GM10847 (cell line): ENCODE results near the gene TXNRD1.

Experiments used
- POLR2A ChIP-seq: IDR thresholded peaks from 2 replicates; pipeline ENCODE4 v1.6.1; 2011; ENCODE audit not compliant: insufficient read length; ENCODE audit errors: extremely low read depth

TXNRD1 gene

DNA sequence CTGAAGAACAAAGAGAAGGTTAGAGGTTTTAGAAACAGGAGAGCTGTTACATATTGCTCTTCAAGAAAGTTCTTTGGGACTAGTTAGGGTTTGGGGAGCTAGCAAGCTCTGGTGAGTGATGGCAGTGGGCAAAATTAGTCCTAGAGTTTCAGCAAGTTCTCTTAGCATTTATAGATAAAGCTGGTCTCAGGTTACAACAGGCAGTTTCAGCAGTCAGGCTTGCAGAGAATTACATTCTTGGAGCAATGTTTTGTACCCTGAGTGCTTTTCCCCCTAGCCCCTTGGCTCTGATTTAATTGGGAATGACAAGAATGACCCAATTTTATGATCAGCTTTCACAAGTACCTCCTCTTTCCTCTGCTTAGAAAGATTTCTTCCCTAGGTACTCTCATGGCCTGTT is 66.5 kb downstream of the TXNRD1 start:
- TF ChIP-seq POLR2A, result no peak

DNA sequence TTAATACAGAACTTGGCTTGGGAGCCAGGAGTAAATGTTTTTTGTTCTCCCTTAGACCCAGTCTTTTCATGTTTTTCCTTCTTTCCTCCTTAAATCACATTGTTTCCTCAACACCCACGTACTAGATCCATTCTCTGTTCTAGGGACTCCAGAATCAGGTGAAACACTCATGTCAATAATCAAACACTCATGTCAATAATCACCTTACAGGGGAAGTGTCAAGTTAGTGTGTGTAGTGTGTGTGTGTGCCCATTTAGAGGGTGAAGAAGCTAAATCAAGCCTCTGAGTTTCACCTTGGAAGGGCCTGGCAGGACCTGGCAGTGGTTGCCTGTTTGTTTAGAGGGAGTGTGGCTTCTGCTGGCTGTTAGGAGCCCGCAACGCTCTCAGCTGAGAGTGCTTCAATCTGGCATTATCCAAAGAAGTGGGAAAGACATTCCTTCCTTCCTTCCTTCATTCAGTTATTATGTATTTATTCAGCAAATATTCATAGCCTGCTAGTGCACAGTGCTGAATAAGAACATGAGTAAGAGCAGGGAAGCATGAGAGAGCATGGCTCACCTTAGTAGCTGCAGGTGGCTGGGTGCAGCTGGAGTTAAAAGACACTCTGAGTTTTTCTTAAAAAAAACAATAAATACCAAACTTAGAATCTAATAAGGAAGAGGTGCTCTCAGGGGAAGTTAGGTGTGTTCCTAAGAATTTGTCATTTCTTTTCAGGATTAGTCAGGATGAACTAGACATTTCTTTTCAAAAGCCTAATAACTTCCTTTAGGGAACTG is 70.3 kb downstream of the TXNRD1 start:
- TF ChIP-seq POLR2A, result no peak

DNA sequence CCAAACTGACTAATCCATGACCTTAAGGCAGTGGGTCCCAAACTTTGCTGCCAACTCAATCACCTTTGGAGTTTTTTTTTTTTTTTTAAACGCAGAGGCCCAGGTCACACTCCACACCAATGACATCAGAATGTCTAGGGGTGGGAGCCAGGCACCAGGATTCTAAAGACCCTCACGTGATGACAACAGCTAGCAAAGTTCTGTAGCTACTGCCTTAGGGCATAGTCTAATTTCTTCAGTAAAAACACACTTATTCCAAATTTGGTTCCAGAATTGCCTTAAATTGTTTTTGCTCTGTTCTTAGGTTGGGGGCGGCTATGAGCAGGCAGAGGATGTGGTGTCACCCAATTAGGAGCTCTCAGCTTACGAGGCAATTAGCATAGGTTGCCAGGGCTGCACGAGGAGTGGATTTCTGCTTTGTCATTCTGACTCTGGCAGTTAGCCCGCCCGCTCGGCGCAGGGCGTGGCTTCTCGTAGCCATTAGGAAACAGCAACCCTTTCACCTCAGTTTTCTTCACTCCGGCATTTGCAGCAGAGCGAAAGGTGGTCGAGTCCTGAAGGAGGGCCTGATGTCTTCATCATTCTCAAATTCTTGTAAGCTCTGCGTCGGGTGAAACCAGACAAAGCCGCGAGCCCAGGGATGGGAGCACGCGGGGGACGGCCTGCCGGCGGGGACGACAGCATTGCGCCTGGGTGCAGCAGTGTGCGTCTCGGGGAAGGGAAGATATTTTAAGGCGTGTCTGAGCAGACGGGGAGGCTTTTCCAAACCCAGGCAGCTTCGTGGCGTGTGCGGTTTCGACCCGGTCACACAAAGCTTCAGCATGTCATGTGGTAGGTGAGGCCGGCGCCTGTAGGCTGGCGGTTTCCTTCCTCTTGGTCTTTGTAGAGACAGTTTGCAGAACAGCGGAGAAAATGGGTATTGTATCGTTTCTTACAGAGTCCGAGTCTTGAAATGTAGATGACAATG is 71.2 kb downstream of the TXNRD1 start:
- peak; percentile 82 for TF ChIP-seq POLR2A

DNA sequence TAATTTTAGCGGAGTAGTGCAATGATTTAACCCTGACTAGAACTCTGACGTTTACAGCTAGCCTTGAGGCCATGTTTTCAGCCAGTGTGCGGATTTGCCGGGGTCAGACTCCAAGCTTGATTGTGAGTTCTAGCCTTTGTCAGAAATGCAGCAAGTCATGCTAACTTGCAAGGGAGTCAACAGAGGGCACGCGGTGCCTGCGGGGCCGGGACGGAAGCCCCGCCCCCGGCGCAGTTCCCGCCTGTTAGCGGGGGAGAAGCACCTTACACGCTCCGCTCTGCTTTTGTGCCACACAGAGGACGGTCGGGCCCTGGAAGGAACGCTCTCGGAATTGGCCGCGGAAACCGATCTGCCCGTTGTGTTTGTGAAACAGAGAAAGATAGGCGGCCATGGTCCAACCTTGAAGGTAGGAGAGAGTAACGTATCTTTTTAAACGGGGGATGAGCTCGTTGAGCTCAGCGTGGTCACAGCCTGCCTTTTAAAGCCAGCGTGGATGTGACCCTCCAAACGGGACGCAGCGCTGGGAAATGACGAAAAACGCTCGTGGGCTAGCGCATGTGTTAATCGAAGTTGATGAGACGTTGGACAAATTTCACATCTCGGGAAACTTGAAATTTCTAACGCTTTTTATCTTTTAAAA is 73.2 kb downstream of the TXNRD1 start:
- TF ChIP-seq POLR2A, result peak; percentile 43

DNA sequence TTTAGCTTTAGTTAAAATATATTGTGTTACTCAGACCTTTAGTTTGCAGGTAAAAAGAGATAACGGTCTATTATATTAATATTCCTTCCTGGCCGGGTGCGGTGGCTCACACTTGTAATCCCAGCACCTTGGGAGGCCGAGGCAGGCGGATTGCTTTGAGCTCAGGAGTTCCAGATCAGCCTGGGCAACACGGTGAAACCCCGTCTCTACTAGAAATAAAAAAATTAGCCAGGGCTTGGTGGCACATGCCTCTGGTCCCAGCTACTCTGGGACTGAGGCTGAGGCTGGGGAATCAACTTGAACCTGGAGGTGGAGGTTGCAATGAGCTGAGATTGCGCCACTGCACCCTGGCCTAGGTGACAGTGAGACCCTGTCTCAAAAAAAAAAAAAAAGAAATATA is 74.7 kb downstream of the TXNRD1 start:
- no peak for TF ChIP-seq POLR2A

DNA sequence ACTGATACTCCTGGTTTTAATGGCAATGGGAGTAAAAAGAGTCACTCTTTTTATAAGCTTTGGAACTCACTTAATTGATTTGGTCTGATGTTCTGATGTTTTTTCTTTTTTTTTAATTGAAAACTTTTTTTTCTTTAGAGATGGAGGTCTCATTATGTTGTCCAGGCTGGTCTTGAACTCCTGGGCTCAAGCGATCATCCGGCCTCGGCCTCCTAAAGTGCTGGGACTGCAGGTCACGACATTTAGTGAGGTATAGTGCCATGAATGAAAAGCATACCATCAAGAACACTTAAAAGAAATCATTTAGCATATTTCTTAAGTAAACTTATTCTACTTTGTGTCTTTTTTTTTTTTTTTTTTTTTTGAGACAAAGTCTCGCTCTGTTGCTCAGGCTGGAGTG is 75.3 kb downstream of the TXNRD1 start:
- no peak for TF ChIP-seq POLR2A

DNA sequence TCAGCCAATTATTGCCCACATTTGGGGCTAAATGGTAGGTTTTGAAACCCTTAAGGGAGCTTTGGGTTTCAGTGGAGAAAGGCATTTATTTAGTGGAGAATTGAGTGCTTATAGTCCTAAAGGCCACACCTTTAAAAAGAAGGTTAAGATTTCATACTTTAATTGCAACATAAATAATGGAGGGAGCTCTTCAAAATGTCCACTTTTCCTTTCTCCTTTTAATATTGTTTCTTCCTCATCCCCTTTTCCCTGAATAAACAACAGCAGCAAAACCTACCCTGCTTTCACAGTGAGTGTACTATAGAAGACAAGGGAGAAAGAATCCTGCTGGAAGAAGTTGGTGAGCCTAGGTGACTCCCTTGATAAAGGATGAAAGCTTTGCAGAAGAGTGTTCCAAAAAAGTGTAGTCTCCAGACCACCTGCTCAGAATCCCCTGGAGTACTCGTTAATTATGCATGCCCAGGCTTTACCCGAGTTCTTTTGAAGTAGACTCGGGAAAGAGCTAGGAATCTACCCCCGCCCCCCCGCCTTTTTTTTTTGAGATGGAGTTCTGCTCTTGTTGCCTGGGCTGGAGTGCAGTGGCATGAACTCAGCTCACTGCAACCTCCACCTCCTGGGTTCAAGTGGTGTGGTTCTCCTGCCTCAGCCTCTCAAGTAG is 76.4 kb downstream of the TXNRD1 start:
- TF ChIP-seq POLR2A, result no peak

DNA sequence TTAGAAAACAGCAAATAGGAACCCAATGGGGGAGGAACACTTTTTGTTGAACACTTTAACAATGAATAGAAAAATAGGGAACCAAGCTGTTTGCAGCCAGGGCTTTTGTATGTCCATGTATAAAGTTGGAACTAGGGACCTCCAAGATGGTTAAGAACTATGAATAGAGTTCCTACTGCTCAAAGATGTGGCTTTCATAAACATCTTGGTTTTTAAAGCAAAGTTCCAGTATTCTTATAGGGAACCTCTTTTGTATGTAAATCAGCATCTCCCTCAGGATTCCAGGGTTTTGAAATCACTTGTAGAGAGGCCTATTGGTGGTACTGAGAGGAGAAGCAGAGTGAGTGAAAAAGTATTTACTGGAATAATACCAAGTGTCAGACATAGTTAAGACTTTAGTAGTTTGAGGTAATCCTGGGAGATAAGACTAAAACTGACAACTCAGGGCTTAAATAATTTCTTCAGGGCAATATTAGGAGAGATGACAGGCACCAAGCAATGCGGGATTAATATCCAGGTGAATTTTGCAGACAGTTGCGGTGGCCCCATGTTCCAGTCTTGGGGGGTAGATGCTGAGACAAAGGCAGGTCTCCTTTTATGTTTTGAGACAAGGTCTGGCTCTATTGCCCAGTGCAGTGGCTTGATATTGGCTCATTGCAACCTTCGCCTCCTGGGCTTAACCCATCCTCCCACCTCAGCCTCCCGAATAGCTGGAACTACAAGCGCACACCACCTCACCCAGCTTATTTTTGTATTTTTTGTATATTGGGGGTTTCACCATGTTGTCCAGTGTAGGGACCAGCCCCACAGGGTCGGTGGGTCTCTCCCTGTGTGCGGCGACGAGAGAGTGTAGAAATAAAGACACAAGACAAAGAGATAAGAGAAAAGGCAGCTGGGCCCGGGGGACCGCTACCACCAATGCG is 77.6 kb downstream of the TXNRD1 start:
- no peak for TF ChIP-seq POLR2A

DNA sequence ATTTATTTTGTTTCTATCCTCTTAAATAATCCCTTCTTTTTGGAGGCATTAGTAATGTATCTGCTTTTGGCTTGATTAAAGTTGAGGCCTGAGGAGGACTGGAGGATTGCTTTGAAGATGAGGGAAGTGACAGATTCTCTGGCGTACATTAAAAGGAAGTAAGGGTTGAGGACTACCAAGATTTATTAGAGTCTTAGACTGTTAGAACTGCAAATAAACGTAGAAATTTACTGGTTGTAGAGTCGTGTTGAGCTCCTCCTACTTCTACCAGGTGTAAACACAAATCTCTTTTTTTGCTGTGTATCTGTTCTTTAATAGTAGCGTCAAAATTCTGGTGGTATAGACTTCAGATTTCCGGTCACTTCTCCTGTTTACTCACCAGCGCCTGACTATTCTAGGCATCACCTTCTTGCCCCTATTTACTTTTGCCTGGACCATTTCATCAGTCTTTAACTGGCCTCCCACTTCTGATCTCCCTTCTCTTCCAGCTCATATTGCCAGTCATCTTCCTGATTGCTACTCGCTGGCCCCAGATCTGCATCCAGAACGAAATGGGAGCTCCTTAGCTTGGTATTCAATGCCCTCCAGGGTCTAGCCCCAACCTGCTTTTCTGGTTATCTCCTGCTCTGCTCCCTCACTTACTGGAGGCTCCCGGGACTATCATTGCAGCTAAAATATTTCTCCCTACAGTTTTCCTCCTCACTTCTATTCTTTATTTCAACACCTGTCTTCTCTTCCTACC is 79.5 kb downstream of the TXNRD1 start:
- no peak for TF ChIP-seq POLR2A

DNA sequence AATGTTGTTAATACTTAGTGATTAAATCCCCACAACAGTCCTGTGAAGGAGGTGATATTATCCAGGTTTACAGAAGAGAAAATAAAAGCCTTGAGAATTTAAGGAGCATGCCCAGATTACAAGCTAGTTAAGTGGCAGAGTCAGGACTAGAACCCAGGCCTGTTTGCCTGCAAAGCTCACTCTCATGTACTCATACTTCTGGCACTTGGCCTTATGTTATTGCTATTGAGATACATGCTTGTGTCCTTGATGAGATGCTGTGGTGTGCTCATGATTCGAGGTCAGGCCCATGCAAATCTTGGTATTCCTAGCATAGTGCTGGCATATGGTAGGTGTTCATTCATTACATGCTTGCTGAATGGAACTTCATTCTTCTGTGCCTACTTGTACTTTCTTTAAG is 80.4 kb downstream of the TXNRD1 start:
- TF ChIP-seq POLR2A, result no peak

DNA sequence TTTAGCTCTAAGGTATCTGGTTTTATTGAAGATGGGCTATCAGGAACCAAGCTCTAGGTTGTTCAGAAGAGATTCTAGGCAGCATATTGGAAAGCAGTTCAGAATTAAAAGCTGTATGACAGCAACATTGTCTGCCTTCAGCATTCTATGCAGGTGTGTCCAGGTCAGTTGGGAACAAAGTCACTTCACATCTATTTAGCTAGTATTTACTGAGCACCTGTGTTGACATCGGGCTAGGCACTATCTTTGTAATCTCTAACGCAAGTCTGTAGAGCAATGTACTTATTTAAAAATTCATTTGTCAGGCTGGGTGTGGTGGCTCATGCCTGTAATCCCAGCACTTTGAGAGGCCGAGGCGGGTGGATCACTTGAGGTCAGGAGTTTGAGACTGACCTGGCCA is 81.1 kb downstream of the TXNRD1 start:
- TF ChIP-seq POLR2A, result no peak

DNA sequence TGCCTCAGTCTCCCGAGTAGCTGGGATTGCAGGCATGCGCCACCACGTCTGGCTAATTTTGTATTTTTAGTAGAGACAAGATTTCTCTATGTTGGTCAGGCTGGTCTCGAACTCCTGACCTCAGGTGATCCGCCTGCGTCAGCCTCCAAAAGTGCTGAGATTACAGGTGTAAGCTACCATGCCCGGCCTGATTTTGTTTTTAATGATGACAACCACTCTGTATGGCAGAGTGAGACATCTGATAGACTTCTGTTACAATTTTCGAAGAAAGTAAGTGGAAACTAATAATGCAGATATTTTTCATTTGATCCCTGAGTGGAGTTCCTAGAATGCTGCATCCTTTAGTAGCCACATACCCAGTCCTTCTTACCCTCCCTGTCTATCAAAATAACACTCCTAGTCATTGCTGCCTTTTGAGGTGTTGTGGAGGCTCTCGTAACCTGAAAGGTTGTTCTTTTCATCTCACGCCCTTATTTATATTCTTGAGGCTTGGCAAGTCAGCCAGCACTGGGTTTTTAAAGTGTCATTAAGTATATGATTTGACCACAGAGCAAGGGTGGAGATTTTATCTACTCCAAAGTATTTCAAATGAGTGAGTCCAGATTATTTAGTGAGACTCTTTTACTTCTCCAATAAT is 82.0 kb downstream of the TXNRD1 start:
- TF ChIP-seq POLR2A, result no peak

DNA sequence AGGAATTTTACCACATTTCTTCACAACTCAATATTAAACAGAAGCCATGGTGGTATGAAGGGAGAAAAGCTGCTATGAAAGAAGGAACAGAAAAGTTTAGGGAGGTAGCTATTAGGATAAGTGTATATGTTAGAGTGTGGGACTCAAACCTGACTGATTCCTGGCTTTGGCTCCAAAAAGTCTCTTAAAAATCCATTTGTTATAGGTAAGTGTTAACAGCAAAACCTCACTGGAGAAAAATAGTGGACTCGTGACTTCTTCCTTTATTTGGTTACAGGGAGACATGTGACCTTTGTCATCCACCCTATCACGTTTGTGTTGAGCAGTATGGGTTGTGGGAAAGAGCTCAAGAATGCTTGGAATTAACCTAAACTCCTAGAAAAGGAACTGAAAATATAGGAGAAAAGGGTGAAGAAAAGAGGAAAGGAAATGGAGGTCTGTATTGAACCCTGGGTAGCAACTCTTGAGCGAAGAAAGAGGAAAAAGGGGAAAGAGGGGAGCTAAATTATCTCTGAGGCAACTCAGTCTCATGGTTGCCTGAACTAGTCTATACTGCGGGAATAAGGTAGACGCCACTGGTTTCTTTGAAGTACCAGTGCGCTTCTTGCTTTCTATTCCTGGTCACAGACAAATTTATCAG is 84.4 kb downstream of the TXNRD1 start:
- no peak for TF ChIP-seq POLR2A
